Panc1 (cell line): Measurements from ENCODE around the gene ODF4. TPM values are rescaled to one million over a fixed set of nuclear protein-coding genes. Genes with fewer than 3 reads are reported as not detected.

Source experiments
- ATAC-seq: fragments of 200-7000 bp; cut with Tn5 transposase; 2 replicates; pipeline ENCODE4 v1.9.1; 2020; ENCODE audit warnings: mild to moderate bottlenecking, moderate library complexity
- BruUV-seq: library from RNA; stranded (reverse); fragments of 400-500 nt; replicated peaks from 2 replicates; lab custom pipeline; 2021; lab: Mats Ljungman, UMichigan
- CTCF ChIA-PET: fragments of 300-600 bp; sonication (Branson Sonifier 250); formaldehyde crosslinking; loops from one replicate; lab custom pipeline; 2022; ENCODE audit warnings: antibody characterized with exemption; lab: Charles Lee
- POLR2A ChIA-PET: fragments of 300-600 bp; sonication (Branson Sonifier 250); formaldehyde crosslinking; loops from one replicate; lab custom pipeline; 2022; ENCODE audit warnings: antibody characterized with exemption; lab: Charles Lee
- DNase-seq: peaks from one replicate; pipeline ENCODE4 v3.0.0-alpha.2; 2010; ENCODE audit warnings: low read depth, low spot score
- H3K27ac ChIP-seq: 2 replicates; pipeline ENCODE4 v1.5.1; 2011; ENCODE audit warnings: mild to moderate bottlenecking, low read length, inconsistent platforms
- H3K27me3 ChIP-seq: fragments of 200-500 bp; sonication (Bioruptor generic); 2 replicates; pipeline ENCODE4 v1.6.0; 2014; ENCODE audit warnings: low read length, inconsistent platforms; ENCODE audit not compliant: control insufficient read depth, insufficient read depth
- H3K36me3 ChIP-seq: fragments of 200-500 bp; sonication (Bioruptor generic); 2 replicates; pipeline ENCODE4 v1.5.1; 2014; ENCODE audit warnings: inconsistent platforms, mild to moderate bottlenecking, low read length, moderate library complexity; ENCODE audit not compliant: control insufficient read depth, insufficient read depth
- H3K4me1 ChIP-seq: 2 replicates; pipeline ENCODE4 v1.5.1; 2011; ENCODE audit warnings: inconsistent platforms, mild to moderate bottlenecking, low read length, moderate library complexity; ENCODE audit not compliant: control insufficient read depth, insufficient read depth
- H3K4me3 ChIP-seq, 2 experiments: 2 replicates each; pipeline ENCODE4 v1.5.1; 2011 to 2012; ENCODE audit warnings: low read depth in 2 of 2, low read length in 2 of 2, mild to moderate bottlenecking in 2 of 2, inconsistent platforms in 1 of 2, moderate library complexity in 1 of 2
- H3K9me3 ChIP-seq: fragments of 200-500 bp; sonication (Bioruptor generic); 2 replicates; pipeline ENCODE4 v1.5.1; 2014; ENCODE audit warnings: low read depth, mild to moderate bottlenecking, inconsistent platforms, low read length, moderate library complexity; ENCODE audit not compliant: control insufficient read depth, insufficient read depth
- POLR2AphosphoS5 ChIP-seq: IDR thresholded peaks from 2 replicates; pipeline ENCODE4 v1.6.1; 2012; ENCODE audit warnings: mild to moderate bottlenecking, low read depth, low read length, moderate library complexity
- SIN3A ChIP-seq: IDR thresholded peaks from 2 replicates; pipeline ENCODE4 v1.6.1; 2012; ENCODE audit warnings: low read depth, mild to moderate bottlenecking, low read length, moderate library complexity, borderline replicate concordance; ENCODE audit not compliant: insufficient read depth
- TCF7L2 ChIP-seq: IDR thresholded peaks from 2 replicates; pipeline ENCODE4 v1.6.1; 2011; ENCODE audit warnings: mild to moderate bottlenecking, low read depth, low read length, inconsistent platforms
- in situ Hi-C: cut with HindIII; loops from 2 replicates; pipeline ENCODE4 v1.10.0; 2016; ENCODE audit warnings: low sequenced_read_pairs, low pct_unique_long_range_greater_than_20kb
- intact Hi-C: fragments of 100-400 bp; cut with micrococcal nuclease; formaldehyde crosslinking; loops from one replicate; pipeline ENCODE4 v1.10.0; 2022; ENCODE audit not compliant: unreplicated experiment
- total RNA-seq: library from RNA; stranded (reverse); gene quantifications from one replicate; pipeline ENCODE4 v1.2.1, GENCODE V29; 2021; ENCODE audit not compliant: unreplicated experiment
- TF ChIP-seq, protein P1 (sequence below): fragments of 450-650 bp; IDR thresholded peaks from 2 replicates; pipeline ENCODE4 v1.5.1; 2017; ENCODE audit warnings: mild to moderate bottlenecking
- TF ChIP-seq, protein P2 (sequence below), 2 experiments: IDR thresholded peaks; 2 replicates each; pipeline ENCODE4 v1.6.1; 2011 to 2012; ENCODE audit warnings: low read depth in 2 of 2, control low read depth in 1 of 2, low read length in 1 of 2, mild to moderate bottlenecking in 1 of 2, moderate library complexity in 1 of 2; ENCODE audit not compliant: insufficient read depth in 1 of 2

Gene ODF4
- total RNA-seq, 1 experiment from 2014 or later: not detected

DNA sequence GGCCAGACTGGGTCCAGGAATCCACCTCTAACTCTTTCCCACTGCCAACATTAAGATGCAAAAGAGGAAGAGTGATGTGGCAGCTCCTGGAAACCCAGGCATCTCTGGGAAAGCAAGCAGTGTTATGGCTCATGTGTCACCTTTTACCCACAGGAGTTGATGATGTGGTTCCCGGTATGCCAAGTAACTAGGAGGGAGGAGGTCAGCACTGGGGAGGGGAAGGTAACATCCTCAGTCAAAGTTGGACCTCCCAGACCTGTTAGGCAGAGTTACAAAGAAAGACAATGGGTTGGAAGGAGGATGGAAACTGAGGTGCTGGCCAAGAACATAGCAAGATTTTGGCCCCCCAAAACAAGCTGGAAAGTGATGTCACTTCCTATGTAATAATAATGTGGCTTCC lies 25.5 kb downstream of the ODF4 start:
- no TSS peak for BruUV-seq
- H3K27me3 ChIP-seq: no peaks in the 10 kb centered on the region
- ChIA-PET POLR2A (no interaction called here), CTCF (no interaction called here)
- H3K9me3 ChIP-seq: no peaks in the 10 kb centered on the region
- in situ Hi-C loops: no loop called here
- H3K36me3 ChIP-seq: no peaks in the 10 kb centered on the region; the same call in 1 of the 2 replicates
- H3K4me1 ChIP-seq: no peaks in the 10 kb centered on the region
- no peak overlapping the region for H3K4me3 ChIP-seq
- ATAC-seq (no peak), DNase-seq (no peak)
- TF ChIP-seq POLR2AphosphoS5: no peak
- TF ChIP-seq, protein P1, sequence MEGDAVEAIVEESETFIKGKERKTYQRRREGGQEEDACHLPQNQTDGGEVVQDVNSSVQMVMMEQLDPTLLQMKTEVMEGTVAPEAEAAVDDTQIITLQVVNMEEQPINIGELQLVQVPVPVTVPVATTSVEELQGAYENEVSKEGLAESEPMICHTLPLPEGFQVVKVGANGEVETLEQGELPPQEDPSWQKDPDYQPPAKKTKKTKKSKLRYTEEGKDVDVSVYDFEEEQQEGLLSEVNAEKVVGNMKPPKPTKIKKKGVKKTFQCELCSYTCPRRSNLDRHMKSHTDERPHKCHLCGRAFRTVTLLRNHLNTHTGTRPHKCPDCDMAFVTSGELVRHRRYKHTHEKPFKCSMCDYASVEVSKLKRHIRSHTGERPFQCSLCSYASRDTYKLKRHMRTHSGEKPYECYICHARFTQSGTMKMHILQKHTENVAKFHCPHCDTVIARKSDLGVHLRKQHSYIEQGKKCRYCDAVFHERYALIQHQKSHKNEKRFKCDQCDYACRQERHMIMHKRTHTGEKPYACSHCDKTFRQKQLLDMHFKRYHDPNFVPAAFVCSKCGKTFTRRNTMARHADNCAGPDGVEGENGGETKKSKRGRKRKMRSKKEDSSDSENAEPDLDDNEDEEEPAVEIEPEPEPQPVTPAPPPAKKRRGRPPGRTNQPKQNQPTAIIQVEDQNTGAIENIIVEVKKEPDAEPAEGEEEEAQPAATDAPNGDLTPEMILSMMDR: no peak
- no peak for TF ChIP-seq TCF7L2
- TF ChIP-seq SIN3A: no peak
- TF ChIP-seq, protein P2, sequence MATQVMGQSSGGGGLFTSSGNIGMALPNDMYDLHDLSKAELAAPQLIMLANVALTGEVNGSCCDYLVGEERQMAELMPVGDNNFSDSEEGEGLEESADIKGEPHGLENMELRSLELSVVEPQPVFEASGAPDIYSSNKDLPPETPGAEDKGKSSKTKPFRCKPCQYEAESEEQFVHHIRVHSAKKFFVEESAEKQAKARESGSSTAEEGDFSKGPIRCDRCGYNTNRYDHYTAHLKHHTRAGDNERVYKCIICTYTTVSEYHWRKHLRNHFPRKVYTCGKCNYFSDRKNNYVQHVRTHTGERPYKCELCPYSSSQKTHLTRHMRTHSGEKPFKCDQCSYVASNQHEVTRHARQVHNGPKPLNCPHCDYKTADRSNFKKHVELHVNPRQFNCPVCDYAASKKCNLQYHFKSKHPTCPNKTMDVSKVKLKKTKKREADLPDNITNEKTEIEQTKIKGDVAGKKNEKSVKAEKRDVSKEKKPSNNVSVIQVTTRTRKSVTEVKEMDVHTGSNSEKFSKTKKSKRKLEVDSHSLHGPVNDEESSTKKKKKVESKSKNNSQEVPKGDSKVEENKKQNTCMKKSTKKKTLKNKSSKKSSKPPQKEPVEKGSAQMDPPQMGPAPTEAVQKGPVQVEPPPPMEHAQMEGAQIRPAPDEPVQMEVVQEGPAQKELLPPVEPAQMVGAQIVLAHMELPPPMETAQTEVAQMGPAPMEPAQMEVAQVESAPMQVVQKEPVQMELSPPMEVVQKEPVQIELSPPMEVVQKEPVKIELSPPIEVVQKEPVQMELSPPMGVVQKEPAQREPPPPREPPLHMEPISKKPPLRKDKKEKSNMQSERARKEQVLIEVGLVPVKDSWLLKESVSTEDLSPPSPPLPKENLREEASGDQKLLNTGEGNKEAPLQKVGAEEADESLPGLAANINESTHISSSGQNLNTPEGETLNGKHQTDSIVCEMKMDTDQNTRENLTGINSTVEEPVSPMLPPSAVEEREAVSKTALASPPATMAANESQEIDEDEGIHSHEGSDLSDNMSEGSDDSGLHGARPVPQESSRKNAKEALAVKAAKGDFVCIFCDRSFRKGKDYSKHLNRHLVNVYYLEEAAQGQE (IDR thresholded peaks at IDR 0.05; ENCODE audit: insufficient read depth in 1 of 2, low read depth in 2 of 2, low read length in 1 of 2): no peak
- intact Hi-C loops: no loop called here
- H3K27ac ChIP-seq: no peak overlapping the region

DNA sequence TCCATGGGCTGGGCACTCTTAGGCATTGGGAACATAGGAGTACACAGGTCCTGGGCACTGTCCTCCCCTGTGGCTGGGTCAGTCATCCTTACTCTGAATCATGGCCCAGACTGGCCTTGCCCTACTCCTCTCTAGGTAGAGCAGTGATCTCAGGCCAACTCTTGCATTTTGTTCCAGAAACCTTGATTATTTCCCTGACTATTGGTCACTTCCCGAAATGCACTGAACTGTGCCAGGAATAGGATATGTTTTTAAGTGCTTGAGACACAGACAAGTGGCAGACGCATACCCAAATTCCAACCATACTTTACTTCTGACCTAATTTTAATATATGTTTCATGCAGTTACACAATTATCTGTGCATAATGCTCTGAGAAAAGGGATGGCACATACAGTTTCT lies 26.6 kb downstream of the ODF4 start:
- H3K9me3 ChIP-seq: no peaks in the 10 kb centered on the region
- no peak overlapping the region for H3K4me3 ChIP-seq
- no peaks in the 10 kb centered on the region; the same call in 1 of the 2 replicates for H3K36me3 ChIP-seq
- H3K27ac ChIP-seq: no peak overlapping the region
- TF ChIP-seq, protein P1: no peak
- no peak for TF ChIP-seq TCF7L2
- no peak for TF ChIP-seq SIN3A
- no peaks in the 10 kb centered on the region for H3K27me3 ChIP-seq
- no peak for ATAC-seq
- ChIA-PET POLR2A (no interaction called here), CTCF (no interaction called here)
- H3K4me1 ChIP-seq: no peaks in the 10 kb centered on the region
- intact Hi-C loops (no loop called here), in situ Hi-C loops (no loop called here)
- BruUV-seq: no TSS peak
- DNase-seq: no peak
